GM12872 (cell line): Measurements from ENCODE around the gene PISD.

ENCODE experiments used
- TF ChIP-seq, protein P1 (sequence below): IDR thresholded peaks from 3 replicates; pipeline ENCODE4 v1.5.1; 2011; ENCODE audit warnings: low read depth, mild to moderate bottlenecking, low read length, moderate library complexity; ENCODE audit not compliant: insufficient read depth

The PISD gene

DNA sequence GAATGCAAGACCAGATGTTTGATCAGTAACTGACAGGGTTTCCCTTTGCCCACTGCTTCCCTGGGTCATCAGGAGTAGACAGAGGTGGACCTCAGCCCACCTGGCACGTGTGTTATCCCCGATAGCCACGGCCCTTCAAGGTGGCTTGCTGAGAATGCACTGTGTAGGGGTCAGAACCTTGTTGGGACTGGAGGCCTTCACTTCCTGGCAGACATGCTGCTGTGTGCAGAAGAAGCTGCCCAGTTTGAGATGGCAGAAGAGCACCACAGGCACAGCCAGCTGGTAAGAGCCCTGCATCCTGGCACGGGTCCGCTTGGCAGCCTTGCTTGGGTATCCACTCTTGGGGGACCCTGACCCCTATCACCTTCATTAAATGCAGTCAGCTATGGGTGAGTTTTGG is 83.8 kb downstream of the PISD start:
- TF ChIP-seq, protein P1, sequence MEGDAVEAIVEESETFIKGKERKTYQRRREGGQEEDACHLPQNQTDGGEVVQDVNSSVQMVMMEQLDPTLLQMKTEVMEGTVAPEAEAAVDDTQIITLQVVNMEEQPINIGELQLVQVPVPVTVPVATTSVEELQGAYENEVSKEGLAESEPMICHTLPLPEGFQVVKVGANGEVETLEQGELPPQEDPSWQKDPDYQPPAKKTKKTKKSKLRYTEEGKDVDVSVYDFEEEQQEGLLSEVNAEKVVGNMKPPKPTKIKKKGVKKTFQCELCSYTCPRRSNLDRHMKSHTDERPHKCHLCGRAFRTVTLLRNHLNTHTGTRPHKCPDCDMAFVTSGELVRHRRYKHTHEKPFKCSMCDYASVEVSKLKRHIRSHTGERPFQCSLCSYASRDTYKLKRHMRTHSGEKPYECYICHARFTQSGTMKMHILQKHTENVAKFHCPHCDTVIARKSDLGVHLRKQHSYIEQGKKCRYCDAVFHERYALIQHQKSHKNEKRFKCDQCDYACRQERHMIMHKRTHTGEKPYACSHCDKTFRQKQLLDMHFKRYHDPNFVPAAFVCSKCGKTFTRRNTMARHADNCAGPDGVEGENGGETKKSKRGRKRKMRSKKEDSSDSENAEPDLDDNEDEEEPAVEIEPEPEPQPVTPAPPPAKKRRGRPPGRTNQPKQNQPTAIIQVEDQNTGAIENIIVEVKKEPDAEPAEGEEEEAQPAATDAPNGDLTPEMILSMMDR, result no peak

DNA sequence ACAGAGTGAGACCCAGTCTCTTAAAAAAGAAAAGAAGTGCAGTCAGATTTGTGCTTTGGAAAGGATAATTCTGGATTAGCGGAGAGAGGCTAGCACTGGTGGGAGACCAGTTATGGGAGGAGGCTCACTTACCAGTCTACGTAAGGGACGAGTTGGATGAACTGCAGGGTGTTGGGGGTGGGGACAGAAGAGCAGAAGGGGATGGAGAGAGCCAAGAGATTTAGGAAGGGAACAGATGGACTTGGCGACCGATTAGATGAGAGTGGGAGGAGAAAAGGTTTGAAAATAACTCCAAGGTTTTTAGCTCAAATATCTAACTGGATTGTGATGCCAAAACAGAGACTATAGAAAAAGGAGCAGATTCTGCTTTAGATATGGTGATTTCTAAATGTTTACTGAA is 84.3 kb downstream of the PISD start:
- TF ChIP-seq, protein P1, result no peak

GRCh38 chr22:31575190-31575589 is 86.8 kb downstream of the PISD start:
- TF ChIP-seq, protein P1, result no peak

DNA sequence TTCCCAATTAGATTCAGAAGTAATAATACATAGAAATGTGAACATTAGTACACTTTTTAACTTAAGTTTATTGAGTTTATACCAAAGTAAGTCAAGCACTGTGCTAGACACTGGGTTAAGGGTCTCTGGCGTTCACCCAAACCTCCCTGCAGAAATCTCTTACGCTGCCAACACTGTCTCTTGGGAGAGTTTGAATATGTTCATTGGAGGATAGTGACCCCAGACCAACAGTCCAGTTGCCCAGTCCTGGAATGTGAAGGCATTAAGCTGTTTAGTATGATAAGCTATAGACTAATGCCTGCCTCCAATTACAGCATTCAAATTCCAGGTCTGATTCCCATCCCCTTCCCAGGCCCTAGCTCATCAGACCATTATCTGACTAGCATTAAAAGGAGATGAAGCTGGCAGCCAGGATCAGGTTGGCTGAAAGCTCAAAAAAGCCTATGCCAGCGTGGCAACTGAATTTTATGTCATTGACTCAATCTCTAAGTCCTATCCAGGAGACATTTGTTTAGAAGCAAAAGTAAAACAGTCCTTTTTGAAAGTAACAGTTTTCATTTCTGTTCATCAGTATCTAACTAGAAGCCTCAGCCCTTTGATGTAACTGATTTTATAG is 87.9 kb downstream of the PISD start:
- TF ChIP-seq, protein P1, result no peak

- TF ChIP-seq, protein P1, result no peak
Measured at GRCh38 chr22:31572939-31573338, 89.1 kb downstream of the PISD start.

GRCh38 chr22:31569126-31569525 is 92.9 kb downstream of the PISD start:
- TF ChIP-seq, protein P1, result no peak
